Spleen (tissue), 11 donors: ENCODE measurements around the gene SYCE3. TPM values are rescaled to one million over a fixed set of nuclear protein-coding genes. Genes with fewer than 3 reads are reported as not detected.

Source experiments
- DNase-seq: peaks from one replicate; pipeline ENCODE4 v3.0.0-alpha.2; 2020
- H3K27ac ChIP-seq, 8 donors: fragments of 200-600 bp; sonication (generic) in 7 of 8; 1 replicate in 4 of 8; 2 replicates in 4 of 8; pipeline versions ENCODE4 v1.5.0 to v1.8.0; 2016 to 2021; ENCODE audit warnings: inconsistent platforms in 4 of 8, mild to moderate bottlenecking in 4 of 8, moderate library complexity in 1 of 8
- H3K27me3 ChIP-seq, 7 donors: fragments of 200-600 bp; sonication (generic) in 6 of 7; replicated peaks in 1 of 7; 1 replicate in 4 of 7; 2 replicates in 3 of 7; pipeline versions ENCODE4 v1.5.0 to v1.8.0; 2016 to 2021; ENCODE audit warnings: inconsistent platforms in 3 of 7, mild to moderate bottlenecking in 1 of 7
- H3K36me3 ChIP-seq, 6 donors: fragments of 200-600 bp; sonication (generic) in 5 of 6; 1 replicate in 4 of 6; 2 replicates in 2 of 6; pipeline versions ENCODE4 v1.5.0 to v1.8.0; 2016 to 2021; ENCODE audit warnings: inconsistent platforms in 2 of 6
- H3K4me1 ChIP-seq, 6 donors: fragments of 200-600 bp; sonication (generic) in 5 of 6; 1 replicate in 3 of 6; 2 replicates in 3 of 6; pipeline versions ENCODE4 v1.5.0 to v1.8.0; 2016 to 2021; ENCODE audit warnings: inconsistent platforms in 3 of 6
- H3K4me3 ChIP-seq, 8 donors: fragments of 200-600 bp; sonication (generic) in 7 of 8; 1 replicate in 4 of 8; 2 replicates in 4 of 8; pipeline versions ENCODE4 v1.5.0 to v1.8.0; 2016 to 2021; ENCODE audit warnings: inconsistent platforms in 4 of 8, mild to moderate bottlenecking in 4 of 8, moderate library complexity in 2 of 8
- H3K9me3 ChIP-seq, 8 donors: fragments of 200-600 bp; sonication (generic) in 7 of 8; 1 replicate in 4 of 8; 2 replicates in 4 of 8; pipeline versions ENCODE4 v1.5.0 to v1.8.0; 2016 to 2021; ENCODE audit warnings: inconsistent platforms in 4 of 8
- CTCF ChIP-seq, 11 experiments: fragments of 200-600 bp in 7 of 11; fragments of 450-650 bp in 4 of 11; sonication (generic) in 4 of 11; IDR thresholded peaks in 8 of 11; conservative IDR thresholded peaks in 3 of 11; 1 replicate in 7 of 11; 2 replicates in 4 of 11; pipeline versions ENCODE4 v1.4.0 to v1.8.0; 2016 to 2021; ENCODE audit warnings: antibody characterized with exemption in 11 of 11, inconsistent platforms in 4 of 11, mild to moderate bottlenecking in 1 of 11
- POLR2A ChIP-seq, 3 donors: fragments of 450-650 bp; IDR thresholded peaks; one replicate each; pipeline ENCODE4 v1.5.1; 2017; ENCODE audit warnings: antibody characterized with exemption in 3 of 3, mild to moderate bottlenecking in 1 of 3
- POLR2AphosphoS5 ChIP-seq, 3 donors: sonication (generic); formaldehyde crosslinking; IDR thresholded peaks; one replicate each; pipeline ENCODE4 v1.5.1; 2017; ENCODE audit warnings: antibody characterized with exemption in 3 of 3
- WGBS, 5 donors: extraction: QIAGEN DNeasy Blood & Tissue Kit in 3 of 5; methylation state at CpG; one replicate each; pipeline versions ENCODE4 v1.1.5 to v1.1.7; 2013 to 2018; 5-methylcytosine and 5-hydroxymethylcytosine counted together
- intact Hi-C: fragments of 100-400 bp; cut with DNase I; formaldehyde crosslinking; loops from one replicate; pipeline ENCODE4 v1.15.0; 2023; ENCODE audit warnings: low total_unique reads
- polyA plus RNA-seq, 3 donors: library from polyadenylated mRNA; stranded (reverse); fragments of 200-250 nt; gene quantifications; one replicate each; pipeline ENCODE4 v1.2.1, GENCODE V29; 2013
- total RNA-seq, 7 donors: library from RNA; depleted of rRNA in 3 of 7; stranded (reverse); fragments of >200 nt in 3 of 7; fragmentation: NEBNext Ultra II Directional in 4 of 7; extraction: Animal tissue kit (Norgen Biotek cat#: 25700) in 4 of 7; gene quantifications; one replicate each; pipeline versions ENCODE4 v1.1.0 to v1.2.1, GENCODE V29; 2016 to 2021
- donor health status: healthy with polysubstance abuse.
- donor health status: DM: no; HTN: no; CAD: no; lungs with moderate emphysema.
- donor health status: DM: no; HTN: no; CAD: no.
- donor health status: Bipolar disorder and iron deficiency.
- donor health status: healthy.
- donor health status: DM: no; HTN: no; CAD: no.
- donor health status: DM: yes; HTN: yes; CAD: no.

The SYCE3 gene
- total and polyA plus RNA-seq, 10 donors = 0.50 to 3.0 TPM; not detected in 8

GRCh38 chr22:50605002-50605612 lies 42.4 kb upstream of the SYCE3 start:
- WGBS, 5 donors = 82 to 87% (median 84%) methylated on average over 20 to 23 of the region's 23 CpGs
- intact Hi-C loops = no loop called here

GRCh38 chr22:50604256-50605001 lies 41.7 kb upstream of the SYCE3 start:
- TF ChIP-seq CTCF (IDR thresholded peaks at IDR 0.05 in 8 of 11, conservative IDR thresholded peaks at IDR 0.05 in 3 of 11) (no peak), POLR2AphosphoS5 (IDR thresholded peaks at IDR 0.05) (no peak), POLR2A (IDR thresholded peaks at IDR 0.05) (no peak)
- Histone ChIP-seq H3K4me1 (peaks cover 0 to 30% (median 16%) of the 10 kb centered on the region in 6 donors), H3K9me3 (no peaks in the 10 kb centered on the region), H3K4me3 (no peak overlapping the region), H3K36me3 (no peaks in the 10 kb centered on the region), H3K27ac (no peak overlapping the region), H3K27me3 (peaks cover 5 to 89% (median 49%) of the 10 kb centered on the region in 7 donors)
- 46 to 58% (median 51%) methylated on average over 61 to 103 of the region's 103 CpGs for WGBS, 5 donors
- intact Hi-C loops = no loop called here
- DNase-seq = peak; percentile 65

More at GRCh38 chr22:50605002-50605612, 42.4 kb upstream of the SYCE3 start:
- H3K27ac ChIP-seq = no peak overlapping the region
- peaks cover under 1 to 89% (median 43%) of the 10 kb centered on the region in 7 donors for H3K27me3 ChIP-seq
- TF ChIP-seq CTCF (IDR thresholded peaks at IDR 0.05 in 8 of 11, conservative IDR thresholded peaks at IDR 0.05 in 3 of 11) = no peak
- TF ChIP-seq POLR2A (IDR thresholded peaks at IDR 0.05) = no peak
- H3K36me3 ChIP-seq = no peaks in the 10 kb centered on the region
- peak; percentile 48 for DNase-seq
- H3K9me3 ChIP-seq = no peaks in the 10 kb centered on the region
- peaks cover 0 to 26% (median 11%) of the 10 kb centered on the region in 6 donors for H3K4me1 ChIP-seq
- H3K4me3 ChIP-seq = no peak overlapping the region

GRCh38 chr22:50603511-50604255 lies 41.0 kb upstream of the SYCE3 start:
- intact Hi-C loops = no loop called here
- Histone ChIP-seq H3K9me3 (no peaks in the 10 kb centered on the region), H3K27ac (no peak overlapping the region), H3K4me3 (no peak overlapping the region), H3K36me3 (no peaks in the 10 kb centered on the region), H3K4me1 (peaks cover 0 to 30% (median 16%) of the 10 kb centered on the region in 6 donors), H3K27me3 (peaks cover 5 to 94% (median 51%) of the 10 kb centered on the region in 7 donors)
- no peak for DNase-seq
- no peak for TF ChIP-seq POLR2AphosphoS5 (IDR thresholded peaks at IDR 0.05)
- TF ChIP-seq CTCF (IDR thresholded peaks at IDR 0.05 in 8 of 11, conservative IDR thresholded peaks at IDR 0.05 in 3 of 11) = no peak
- no peak for TF ChIP-seq POLR2A (IDR thresholded peaks at IDR 0.05)
- 11 to 26% (median 17%) methylated on average over 16 to 70 of the region's 70 CpGs for WGBS, 5 donors
